Fibroblast of pulmonary artery (primary cell): ENCODE data around the gene IRF8.

Source experiments
- DNase-seq: peaks from one replicate; pipeline ENCODE4 v3.0.0-alpha.2; 2010; ENCODE audit warnings: low read depth
- H3K4me3 ChIP-seq: replicated peaks from 2 replicates; pipeline ENCODE4 v1.5.1; 2011; ENCODE audit warnings: low read depth, mild to moderate bottlenecking, control low read depth, low read length, moderate library complexity
- CTCF ChIP-seq: IDR thresholded peaks from 2 replicates; pipeline ENCODE4 v1.5.1; 2011; ENCODE audit warnings: mild to moderate bottlenecking, control low read depth, low read length, inconsistent platforms; ENCODE audit errors: missing control alignments

IRF8 gene

GRCh38 chr16:85894266-85894665 is 4.7 kb upstream of the IRF8 start:
- no peak for TF ChIP-seq CTCF
- no peak overlapping the region for H3K4me3 ChIP-seq
- no peak for DNase-seq

DNA sequence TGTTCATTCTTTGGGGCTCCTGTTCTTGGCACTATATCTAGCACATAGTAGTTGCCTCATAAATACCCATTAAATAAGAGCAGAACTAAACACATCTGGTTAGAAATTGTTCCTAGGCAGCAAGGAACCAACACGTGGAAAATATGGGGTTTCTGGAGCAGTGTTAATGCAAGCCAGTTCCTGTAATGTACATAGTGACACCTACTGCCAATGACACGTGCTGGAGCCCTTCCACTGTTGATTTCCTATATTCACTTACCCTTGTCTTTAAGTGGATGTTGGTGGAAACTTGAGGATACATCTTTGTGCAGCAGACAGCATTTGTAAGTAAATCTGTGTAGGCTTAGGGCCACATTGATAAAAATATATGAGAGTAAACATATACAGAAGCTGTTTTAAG is 1.6 kb upstream of the IRF8 start:
- H3K4me3 ChIP-seq: no peak overlapping the region
- no peak for DNase-seq
- no peak for TF ChIP-seq CTCF

- no peak for TF ChIP-seq CTCF
Observed at GRCh38 chr16:85899444-85899843, 482 bp downstream of the IRF8 start.

DNA sequence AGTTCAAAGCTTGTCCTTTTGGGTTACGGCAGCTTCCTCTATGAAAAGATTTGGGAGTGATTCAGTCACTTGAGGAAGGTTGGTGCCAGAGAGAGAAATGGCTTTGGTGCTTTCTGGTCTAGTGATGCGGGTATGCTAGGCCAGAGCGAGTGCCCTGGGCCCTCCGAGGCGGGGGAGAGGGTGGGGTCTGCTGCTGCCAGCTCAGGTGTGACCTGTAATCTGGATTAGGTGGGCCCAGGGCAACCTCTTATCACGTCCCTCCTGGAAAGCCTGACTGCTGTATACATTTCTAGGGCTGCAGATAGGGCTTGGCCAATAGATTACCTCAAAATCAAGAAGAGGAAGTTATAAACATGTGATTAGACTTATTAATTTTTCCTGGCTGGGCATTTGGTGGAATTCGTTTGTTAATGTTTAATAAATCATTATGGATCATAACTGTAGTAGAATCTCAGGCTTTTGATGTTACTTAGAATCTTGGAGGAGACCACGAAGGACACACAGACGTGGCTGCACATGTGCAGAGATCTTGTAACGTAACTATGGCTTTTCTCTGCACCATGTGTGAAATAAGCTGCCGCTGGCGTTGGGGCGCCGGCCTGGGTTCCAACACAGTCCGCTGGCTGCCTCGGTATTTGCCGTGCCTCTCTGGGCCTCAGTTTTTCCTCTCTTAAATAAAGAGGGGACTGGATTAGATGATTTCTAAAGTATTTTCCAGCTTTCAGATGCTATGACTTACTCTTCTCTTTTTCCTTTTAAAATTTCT is 1.2 kb downstream of the IRF8 start:
- no peak for TF ChIP-seq CTCF
- no peak for DNase-seq
- H3K4me3 ChIP-seq: no peak overlapping the region

More at GRCh38 chr16:85899444-85899843, 482 bp downstream of the IRF8 start:
- no peak for DNase-seq
- peak overlapping the region; percentile 49 for H3K4me3 ChIP-seq

DNA sequence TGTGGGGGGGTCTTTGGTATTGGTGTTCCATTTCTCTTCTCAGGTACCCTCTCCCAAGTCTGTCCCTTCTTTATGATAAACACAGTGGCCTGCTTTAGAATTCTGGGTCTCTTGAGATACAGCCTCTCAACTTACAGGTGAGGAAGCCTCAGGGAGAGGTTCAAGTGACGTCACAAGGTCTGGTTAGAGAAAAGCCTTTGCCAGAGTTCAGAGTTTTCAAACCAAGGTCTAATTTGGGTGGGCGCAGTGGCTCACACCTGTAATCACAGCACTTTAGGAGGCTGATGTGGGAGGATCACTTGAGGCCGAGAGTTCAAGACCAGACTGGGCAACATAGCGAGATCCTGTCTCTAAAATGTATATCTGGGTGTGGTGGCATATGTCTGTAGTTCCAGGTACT is 2.1 kb downstream of the IRF8 start:
- no peak for TF ChIP-seq CTCF
- H3K4me3 ChIP-seq: no peak overlapping the region
- no peak for DNase-seq

DNA sequence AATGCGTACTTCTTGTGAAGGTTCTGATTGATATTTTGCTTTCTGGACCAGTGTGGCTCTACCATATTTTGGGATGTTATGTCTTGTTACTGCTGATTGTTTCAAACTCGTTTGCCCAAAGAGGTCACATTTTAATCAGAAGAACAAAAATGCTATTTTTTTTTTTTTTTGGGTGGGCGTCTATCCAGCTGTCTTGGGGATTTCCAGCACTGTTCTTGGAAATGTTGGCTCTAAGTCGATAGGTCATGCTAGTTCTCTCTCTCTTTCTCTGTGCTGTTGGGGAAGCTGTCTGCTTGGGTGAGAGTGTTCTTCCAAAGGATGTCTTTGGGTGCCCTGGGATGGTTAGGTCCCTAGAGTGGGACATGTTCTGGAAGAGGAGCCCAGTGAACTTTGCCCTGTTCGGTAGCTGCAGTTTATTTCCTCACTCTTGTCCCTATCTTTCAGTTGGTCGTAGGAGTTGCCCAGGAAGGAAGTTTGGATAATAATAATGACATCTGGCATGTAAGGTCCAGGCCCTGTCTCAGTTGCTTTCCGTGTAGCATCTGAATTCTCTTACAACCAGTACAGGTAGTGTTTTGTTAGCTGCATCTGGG is 2.9 kb downstream of the IRF8 start:
- TF ChIP-seq CTCF: no peak
- DNase-seq: peak; percentile 24
- no peak overlapping the region for H3K4me3 ChIP-seq
